Measurements from ENCODE around the gene AVL9.
A peak's percentile ranks its signal among the peaks of the same experiment; 100 is the strongest.
"Not testable (repeated sequence)": the region's sequence is repeated elsewhere in the genome, so short reads cannot be mapped to it uniquely, and the experiment has no call there.

Gene AVL9

GRCh38 chr7:32496052-32496813 lies 944 bp downstream of the AVL9 start:
- no peak for DNase-seq

GRCh38 chr7:32499755-32500154 lies 4.5 kb downstream of the AVL9 start:
- not testable (repeated sequence) for DNase-seq

GRCh38 chr7:32500216-32500615 lies 4.9 kb downstream of the AVL9 start:
- DNase-seq = not testable (repeated sequence)

GRCh38 chr7:32500922-32501341 lies 5.6 kb downstream of the AVL9 start:
- no peak for DNase-seq

- no peak for DNase-seq
These were observed 6.2 kb downstream of the AVL9 start for GRCh38 chr7:32501522-32501921.

GRCh38 chr7:32502728-32503127 lies 7.4 kb downstream of the AVL9 start:
- no peak for DNase-seq

- DNase-seq = no peak
These were observed 11.2 kb downstream of the AVL9 start for GRCh38 chr7:32506266-32507054.

- no peak for DNase-seq
These were observed 12.1 kb downstream of the AVL9 start for GRCh38 chr7:32507414-32507813.

GRCh38 chr7:32511791-32512190 lies 16.5 kb downstream of the AVL9 start:
- DNase-seq = no peak

GRCh38 chr7:32513210-32513609 lies 17.9 kb downstream of the AVL9 start:
- DNase-seq = no peak

GRCh38 chr7:32515890-32516550 lies 20.7 kb downstream of the AVL9 start:
- DNase-seq = no peak

GRCh38 chr7:32516551-32517100 lies 21.3 kb downstream of the AVL9 start:
- no peak for DNase-seq

- peak; percentile 40 for DNase-seq
These were observed 23.3 kb downstream of the AVL9 start for GRCh38 chr7:32518534-32519140.

- DNase-seq = no peak
These were observed 24.5 kb downstream of the AVL9 start for GRCh38 chr7:32519763-32520162.

GRCh38 chr7:32522746-32523530 lies 27.6 kb downstream of the AVL9 start:
- no peak for DNase-seq

- DNase-seq = no peak
These were observed 29.3 kb downstream of the AVL9 start for GRCh38 chr7:32524631-32525030.

GRCh38 chr7:32525839-32526238 lies 30.6 kb downstream of the AVL9 start:
- no peak for DNase-seq

GRCh38 chr7:32531402-32531801 lies 36.1 kb downstream of the AVL9 start:
- DNase-seq = no peak

- no peak for DNase-seq
These were observed 36.8 kb downstream of the AVL9 start for GRCh38 chr7:32532086-32532485.

GRCh38 chr7:32532716-32533115 lies 37.4 kb downstream of the AVL9 start:
- no peak for DNase-seq

GRCh38 chr7:32533276-32534029 lies 38.2 kb downstream of the AVL9 start:
- DNase-seq = no peak
